ENCODE measurements around the gene MGME1. TPM values are rescaled to one million over a fixed set of nuclear protein-coding genes. Genes with fewer than 3 reads are reported as not detected.

MGME1 gene
- total and polyA plus RNA-seq, 2 of the 13 experiments (the other 11 are each of a cell fraction or from before 2014, with no cell fraction given): 36.7 to 66.6 TPM

GRCh38 chr20:17941087-17941825, 27.6 kb upstream of the MGME1 start (continued):
- no peak for TF ChIP-seq FOXC1 (CRISPR knock-in tag; IDR thresholded peaks at IDR 0.05; ENCODE audit: borderline replicate concordance)
- TF ChIP-seq FOXO1 (CRISPR knock-in tag; IDR thresholded peaks at IDR 0.05): no peak
- TF ChIP-seq TGIF2 (CRISPR knock-in tag; IDR thresholded peaks at IDR 0.05): 0 out of 2 replicates have a peak, but pooled peaks have one; percentile 43
- TF ChIP-seq, protein P1, sequence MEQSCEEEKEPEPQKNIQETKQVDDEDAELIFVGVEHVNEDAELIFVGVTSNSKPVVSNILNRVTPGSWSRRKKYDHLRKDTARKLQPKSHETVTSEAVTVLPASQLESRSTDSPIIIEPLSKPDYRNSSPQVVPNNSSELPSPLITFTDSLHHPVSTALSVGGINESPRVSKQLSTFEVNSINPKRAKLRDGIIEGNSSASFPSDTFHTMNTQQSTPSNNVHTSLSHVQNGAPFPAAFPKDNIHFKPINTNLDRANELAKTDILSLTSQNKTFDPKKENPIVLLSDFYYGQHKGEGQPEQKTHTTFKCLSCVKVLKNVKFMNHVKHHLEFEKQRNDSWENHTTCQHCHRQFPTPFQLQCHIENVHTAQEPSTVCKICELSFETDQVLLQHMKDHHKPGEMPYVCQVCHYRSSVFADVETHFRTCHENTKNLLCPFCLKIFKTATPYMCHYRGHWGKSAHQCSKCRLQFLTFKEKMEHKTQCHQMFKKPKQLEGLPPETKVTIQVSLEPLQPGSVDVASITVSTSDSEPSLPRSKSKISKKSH (CRISPR knock-in tag; IDR thresholded peaks at IDR 0.05; ENCODE audit: borderline replicate concordance): no peak
- 0 out of 2 replicates have a peak, but pooled peaks have one; percentile 53 for TF ChIP-seq ZNF451 (CRISPR knock-in tag; IDR thresholded peaks at IDR 0.05)
- TF ChIP-seq RBFOX2 (IDR thresholded peaks at IDR 0.05; ENCODE audit: low read depth, low read length): peak; percentile 33; the same call in 1 of the 2 replicates
- no peak for TF ChIP-seq FUBP1 (CRISPR knock-in tag; IDR thresholded peaks at IDR 0.05; ENCODE audit: borderline replicate concordance)
- peak; percentile 74; the same call in 1 of the 2 replicates for TF ChIP-seq MBD4 (IDR thresholded peaks at IDR 0.05; ENCODE audit: borderline replicate concordance, low read length)
- TF ChIP-seq, protein P2, sequence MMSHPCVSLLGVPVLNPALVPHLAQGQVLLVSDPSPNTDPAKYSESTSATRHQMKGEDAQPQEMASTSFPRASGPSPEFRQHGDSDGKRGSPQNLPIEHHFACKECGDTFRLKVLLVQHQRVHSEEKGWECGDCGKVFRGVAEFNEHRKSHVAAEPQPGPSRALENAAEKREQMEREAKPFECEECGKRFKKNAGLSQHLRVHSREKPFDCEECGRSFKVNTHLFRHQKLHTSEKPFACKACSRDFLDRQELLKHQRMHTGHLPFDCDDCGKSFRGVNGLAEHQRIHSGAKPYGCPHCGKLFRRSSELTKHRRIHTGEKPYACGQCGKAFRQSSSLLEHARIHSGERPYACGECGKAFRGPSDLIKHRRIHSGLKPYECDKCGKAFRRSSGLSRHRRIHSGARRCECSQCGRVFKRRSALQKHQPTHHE (CRISPR knock-in tag; IDR thresholded peaks at IDR 0.05; ENCODE audit: borderline replicate concordance): 0 out of 2 replicates have a peak, but pooled peaks have one; percentile 17
- no peak for TF ChIP-seq ZNF350 (CRISPR knock-in tag; IDR thresholded peaks at IDR 0.05; ENCODE audit: borderline replicate concordance, low read depth)

Data from HepG2 (cell line).